Adipose tissue (tissue), 3 donors: Measurements from ENCODE around the gene KLHL11. TPM values are rescaled to one million over a fixed set of nuclear protein-coding genes. Genes with fewer than 3 reads are reported as not detected.
"Not testable (repeated sequence)": the region's sequence is repeated elsewhere in the genome, so short reads cannot be mapped to it uniquely, and the experiment has no call there.

ENCODE experiments used
- H3K27ac ChIP-seq: one replicate; pipeline ENCODE4 v1.5.1; 2013; ENCODE audit warnings: low read depth, low read length
- WGBS, 3 donors: extraction: QIAGEN DNeasy Blood & Tissue Kit; methylation state at CpG; one replicate each; pipeline ENCODE4 v1.1.7; 2013; 5-methylcytosine and 5-hydroxymethylcytosine counted together
- polyA plus RNA-seq, 3 donors: library from polyadenylated mRNA; stranded (reverse); fragments of 200-250 nt; gene quantifications; one replicate each; pipeline ENCODE4 v1.2.3, GENCODE V29; 2013
- donor health status: healthy with polysubstance abuse.
- donor health status: Bipolar disorder and iron deficiency.
- donor health status: healthy.

The KLHL11 gene
- polyA plus RNA-seq, 3 donors: 0.89 to 1.4 (median 0.90) TPM

- WGBS, 3 donors: 70 to 83% (median 74%) methylated on average over 4 of the region's 4 CpGs
- no peak overlapping the region for H3K27ac ChIP-seq
Measured at GRCh38 chr17:41848788-41849187, 16.4 kb downstream of the KLHL11 start.

- 91 to 94% (median 92%) methylated on average over 6 of the region's 6 CpGs for WGBS, 3 donors
- no peak overlapping the region for H3K27ac ChIP-seq
Measured at GRCh38 chr17:41844971-41845370, 20.3 kb downstream of the KLHL11 start.

DNA sequence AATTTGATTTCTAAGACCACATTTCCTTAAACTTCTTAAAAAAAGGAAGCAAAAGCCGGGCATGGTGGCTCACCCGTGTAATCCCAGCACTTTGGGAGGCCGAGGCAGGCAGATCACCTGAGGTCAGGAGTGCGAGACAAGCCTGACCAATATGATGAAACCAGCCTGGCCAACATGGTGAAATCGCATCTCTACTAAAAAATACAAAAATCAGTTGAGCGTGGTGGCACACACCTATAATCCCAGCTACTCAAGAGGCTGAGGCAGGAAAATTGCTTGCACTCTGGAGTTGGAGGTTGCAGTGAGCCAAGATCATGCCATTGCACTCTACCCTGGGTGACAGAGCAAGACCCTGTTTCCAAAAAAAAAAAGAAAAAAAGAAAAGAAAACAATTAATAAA, 24.4 kb downstream of the KLHL11 start:
- H3K27ac ChIP-seq: not testable (repeated sequence)
- 76 to 95% (median 82%) methylated on average over 6 of the region's 6 CpGs for WGBS, 3 donors

- H3K27ac ChIP-seq: not testable (repeated sequence)
- 92 to 99% (median 93%) methylated on average over 2 of the region's 2 CpGs for WGBS, 3 donors
Measured at GRCh38 chr17:41839448-41839847, 25.8 kb downstream of the KLHL11 start.

GRCh38 chr17:41837761-41838538, 27.3 kb downstream of the KLHL11 start, which contains the start of gene KLHL10:
TSS of gene KLHL10 (plus strand) at chr17:41837825. CDS start at chr17:41837933, 108 bp downstream.
- no peak within 1 kb of the TSS for H3K27ac ChIP-seq
- 91 to 97% (median 96%) methylated on average over 15 of the region's 15 CpGs for WGBS, 3 donors

- 46 to 51% (median 49%) methylated on average over 21 of the region's 21 CpGs for WGBS, 3 donors
- no peak overlapping the region for H3K27ac ChIP-seq
Measured at GRCh38 chr17:41836550-41837196, 28.6 kb downstream of the KLHL11 start.

DNA sequence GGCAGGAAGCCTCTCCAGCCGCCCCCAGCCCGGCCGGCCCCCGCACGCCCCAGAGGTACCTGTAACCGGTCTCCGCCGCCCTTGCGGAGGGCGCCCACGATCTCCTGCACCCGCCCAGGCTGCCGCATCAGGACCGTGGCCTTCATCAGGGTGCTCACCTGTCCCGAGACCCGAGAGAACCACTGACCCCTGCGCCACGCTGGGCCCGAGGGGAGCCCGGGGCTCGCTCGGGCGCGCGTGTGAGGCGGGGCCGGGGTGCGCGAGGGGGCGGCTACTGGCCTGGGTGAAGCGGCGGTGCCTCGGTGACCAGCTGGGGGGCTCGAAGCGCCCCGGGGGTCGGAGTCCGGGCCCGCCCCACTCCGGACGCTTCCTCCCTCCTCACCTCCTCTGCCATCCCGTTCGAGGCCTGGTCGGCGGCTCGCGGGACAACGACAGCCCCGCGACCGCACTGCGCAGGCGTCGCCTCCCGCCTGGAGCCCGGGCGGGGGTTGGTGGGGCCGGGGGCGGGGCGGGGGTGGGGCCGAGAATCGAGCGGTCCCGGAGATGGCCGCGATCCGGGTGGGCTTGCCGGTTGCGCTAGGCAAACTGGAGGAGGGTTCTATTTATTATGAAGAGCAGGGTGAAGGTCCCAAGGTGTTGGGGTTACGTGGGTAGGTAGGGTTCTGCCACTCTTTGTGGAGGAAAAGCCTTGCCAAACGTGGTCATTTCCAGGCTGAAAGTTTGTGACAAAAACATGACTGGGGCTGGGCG, 29.2 kb downstream of the KLHL11 start, which contains the start of gene NT5C3B:
NT5C3B (minus strand) TSS at position 433 of the 750 bp plus-strand sequence; CDS start at position 394, 39 bp downstream.
- no peak within 1 kb of the TSS for H3K27ac ChIP-seq
- WGBS, 3 donors: 0 to 1% (median 1%) methylated on average over 55 to 72 of the region's 72 CpGs

DNA sequence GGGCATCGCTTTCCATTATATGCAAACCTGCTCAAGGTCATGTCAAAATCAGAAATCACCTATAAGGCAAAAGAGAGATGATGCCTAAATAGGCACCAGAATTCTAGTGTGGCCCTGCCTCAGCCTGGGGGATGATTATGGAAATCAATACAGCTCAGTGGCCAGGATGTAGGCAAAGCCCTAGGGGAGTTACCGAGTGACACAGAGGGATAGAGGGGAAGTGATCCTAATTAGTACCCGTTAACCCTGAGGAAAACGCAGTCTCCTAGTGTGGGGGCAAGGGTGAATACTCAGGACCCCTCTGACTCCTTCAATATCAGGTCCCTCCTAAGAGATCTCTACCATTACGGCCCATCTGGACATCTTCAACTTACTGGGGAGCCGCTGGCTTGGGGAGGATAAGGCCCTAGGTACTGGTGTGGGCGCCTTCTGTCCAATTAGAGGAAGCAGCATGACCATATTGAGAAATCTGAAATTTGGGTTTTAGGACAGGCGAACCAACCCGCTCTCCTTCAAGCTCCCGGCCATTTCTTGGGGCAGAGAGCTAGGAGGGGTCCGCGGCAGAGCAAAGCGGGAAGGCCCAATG, 29.9 kb downstream of the KLHL11 start:
- 16 to 20% (median 16%) methylated on average over 12 to 13 of the region's 13 CpGs for WGBS, 3 donors
- H3K27ac ChIP-seq: no peak overlapping the region

DNA sequence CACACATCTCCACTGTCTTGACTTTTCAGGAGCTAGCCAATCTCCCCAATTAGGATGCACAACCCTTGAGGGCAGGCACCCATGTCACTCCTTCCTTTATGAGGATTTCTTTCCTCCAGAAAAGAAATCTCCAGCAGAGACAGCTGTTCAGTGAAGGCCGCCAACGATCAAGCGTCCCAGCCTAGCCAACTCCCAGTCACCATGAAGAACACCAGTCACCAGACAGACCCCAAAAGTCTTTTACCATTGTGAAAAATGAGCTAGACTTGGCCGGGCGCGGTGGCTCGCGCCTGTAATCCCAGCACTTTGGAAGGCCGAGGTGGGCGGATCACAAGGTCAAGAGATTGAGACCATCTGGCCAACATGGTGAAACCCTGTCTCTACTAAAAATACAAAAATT, 35.3 kb downstream of the KLHL11 start:
- 85 to 86% (median 85%) methylated on average over 10 of the region's 10 CpGs for WGBS, 3 donors

GRCh38 chr17:41825175-41825845, 39.9 kb downstream of the KLHL11 start:
- no peak overlapping the region for H3K27ac ChIP-seq
- WGBS, 3 donors: 89% methylated on average over 19 of the region's 19 CpGs

More for the DNA sequence above, 35.3 kb downstream of the KLHL11 start:
- H3K27ac ChIP-seq: not testable (repeated sequence)

DNA sequence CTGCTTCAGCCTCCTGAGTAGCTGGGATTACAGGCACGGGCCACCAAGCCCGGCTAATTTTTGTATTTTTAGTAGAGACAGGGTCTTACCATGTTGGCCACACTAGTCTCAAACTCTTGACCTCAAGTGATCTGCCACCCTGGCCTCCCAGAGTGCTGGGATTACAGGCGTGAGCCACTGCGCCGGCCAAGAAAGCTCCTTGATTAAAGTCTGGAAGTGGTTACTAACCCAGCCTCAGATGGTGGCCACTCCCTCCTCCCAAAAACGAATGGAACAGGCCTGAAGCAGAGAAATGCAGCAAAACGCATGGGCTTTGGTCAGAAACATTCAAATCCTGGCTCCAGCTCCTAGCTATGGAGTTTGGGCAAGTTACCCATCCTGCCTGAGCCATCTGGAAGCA, 41.1 kb downstream of the KLHL11 start:
- 61 to 65% (median 64%) methylated on average over 7 of the region's 7 CpGs for WGBS, 3 donors
- H3K27ac ChIP-seq: no peak overlapping the region

GRCh38 chr17:41823580-41823979, 41.6 kb downstream of the KLHL11 start:
- WGBS, 3 donors: 85 to 91% (median 90%) methylated on average over 7 of the region's 7 CpGs

GRCh38 chr17:41823141-41823524, 42.1 kb downstream of the KLHL11 start:
- 91 to 100% (median 100%) methylated on average over 1 of the region's 1 CpG for WGBS, 3 donors
- no peak overlapping the region for H3K27ac ChIP-seq

More at GRCh38 chr17:41823580-41823979, 41.6 kb downstream of the KLHL11 start:
- no peak overlapping the region for H3K27ac ChIP-seq

DNA sequence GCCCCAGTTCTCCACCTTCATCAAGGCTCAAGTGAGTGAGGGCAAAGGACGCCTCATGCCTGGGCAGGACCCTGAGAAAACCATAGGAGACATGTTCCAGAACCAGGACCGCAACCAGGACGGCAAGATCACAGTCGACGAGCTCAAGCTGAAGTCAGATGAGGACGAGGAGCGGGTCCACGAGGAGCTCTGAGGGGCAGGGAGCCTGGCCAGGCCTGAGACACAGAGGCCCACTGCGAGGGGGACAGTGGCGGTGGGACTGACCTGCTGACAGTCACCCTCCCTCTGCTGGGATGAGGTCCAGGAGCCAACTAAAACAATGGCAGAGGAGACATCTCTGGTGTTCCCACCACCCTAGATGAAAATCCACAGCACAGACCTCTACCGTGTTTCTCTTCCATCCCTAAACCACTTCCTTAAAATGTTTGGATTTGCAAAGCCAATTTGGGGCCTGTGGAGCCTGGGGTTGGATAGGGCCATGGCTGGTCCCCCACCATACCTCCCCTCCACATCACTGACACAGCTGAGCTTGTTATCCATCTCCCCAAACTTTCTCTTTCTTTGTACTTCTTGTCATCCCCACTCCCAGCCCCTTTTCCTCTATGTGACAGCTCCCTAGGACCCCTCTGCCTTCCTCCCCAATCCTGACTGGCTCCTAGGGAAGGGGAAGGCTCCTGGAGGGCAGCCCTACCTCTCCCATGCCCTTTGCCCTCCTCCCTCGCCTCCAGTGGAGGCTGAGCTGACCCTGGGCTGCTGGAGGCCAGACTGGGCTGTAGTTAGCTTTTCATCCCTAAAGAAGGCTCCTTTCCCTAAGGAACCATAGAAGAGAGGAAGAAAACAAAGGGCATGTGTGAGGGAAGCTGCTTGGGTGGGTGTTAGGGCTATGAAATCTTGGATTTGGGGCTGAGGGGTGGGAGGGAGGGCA, 42.7 kb downstream of the KLHL11 start:
- 78 to 84% (median 80%) methylated on average over 12 of the region's 12 CpGs for WGBS, 3 donors
- no peak overlapping the region for H3K27ac ChIP-seq

- no peak overlapping the region for H3K27ac ChIP-seq
- WGBS, 3 donors: 81 to 86% (median 85%) methylated on average over 13 to 14 of the region's 14 CpGs
Measured at GRCh38 chr17:41821776-41822175, 43.4 kb downstream of the KLHL11 start.

GRCh38 chr17:41818024-41818423, 47.2 kb downstream of the KLHL11 start:
- H3K27ac ChIP-seq: no peak overlapping the region
- 94 to 97% (median 95%) methylated on average over 20 of the region's 20 CpGs for WGBS, 3 donors
